ENCODE results near the gene TET3.

GRCh38 chr2:73980566-73980965 is 4.1 kb upstream of the TET3 start:
- TF ChIP-seq CTCF (IDR thresholded peaks at IDR 0.05) = no peak
- TF ChIP-seq POLR2A (IDR thresholded peaks at IDR 0.05) = no peak
